ENCODE data around the gene ATP2A3.

Gene ATP2A3

DNA sequence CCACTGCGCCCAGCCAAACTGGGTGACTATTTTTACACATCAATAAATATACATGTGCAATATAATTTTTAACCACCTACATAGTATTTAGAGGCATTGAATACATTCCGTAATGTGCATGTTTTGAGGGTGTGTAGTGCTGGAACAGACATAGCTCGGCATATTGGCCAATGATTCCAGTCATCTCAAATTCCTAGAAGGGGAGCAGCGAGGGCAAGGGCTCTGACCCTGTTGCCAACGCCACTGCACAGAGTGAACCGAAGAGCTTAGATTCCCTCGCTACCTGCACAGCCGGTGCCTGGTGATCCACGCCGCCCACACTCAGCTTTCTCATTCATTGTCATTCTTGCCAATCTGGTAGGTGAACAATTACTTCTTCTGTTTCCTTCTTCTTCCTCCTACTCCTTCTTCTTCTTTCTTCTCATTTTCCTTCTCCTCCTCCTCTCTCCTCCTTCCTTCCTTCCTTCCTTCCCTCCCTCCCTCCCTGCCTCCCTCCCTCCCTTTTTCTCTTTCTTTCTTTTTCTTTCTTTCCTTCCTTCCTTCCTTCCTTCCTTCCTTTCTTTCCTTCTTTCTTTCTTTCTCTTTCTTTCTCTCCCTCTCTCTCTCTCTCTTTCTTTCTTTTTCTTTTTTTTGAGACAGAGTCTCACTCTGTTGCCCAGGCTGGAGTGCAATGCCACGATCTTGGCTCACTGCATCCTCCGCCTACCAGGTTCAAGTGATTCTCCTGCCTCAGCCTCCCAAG is 26.3 kb upstream of the ATP2A3 start:
- no peak for DNase-seq

DNA sequence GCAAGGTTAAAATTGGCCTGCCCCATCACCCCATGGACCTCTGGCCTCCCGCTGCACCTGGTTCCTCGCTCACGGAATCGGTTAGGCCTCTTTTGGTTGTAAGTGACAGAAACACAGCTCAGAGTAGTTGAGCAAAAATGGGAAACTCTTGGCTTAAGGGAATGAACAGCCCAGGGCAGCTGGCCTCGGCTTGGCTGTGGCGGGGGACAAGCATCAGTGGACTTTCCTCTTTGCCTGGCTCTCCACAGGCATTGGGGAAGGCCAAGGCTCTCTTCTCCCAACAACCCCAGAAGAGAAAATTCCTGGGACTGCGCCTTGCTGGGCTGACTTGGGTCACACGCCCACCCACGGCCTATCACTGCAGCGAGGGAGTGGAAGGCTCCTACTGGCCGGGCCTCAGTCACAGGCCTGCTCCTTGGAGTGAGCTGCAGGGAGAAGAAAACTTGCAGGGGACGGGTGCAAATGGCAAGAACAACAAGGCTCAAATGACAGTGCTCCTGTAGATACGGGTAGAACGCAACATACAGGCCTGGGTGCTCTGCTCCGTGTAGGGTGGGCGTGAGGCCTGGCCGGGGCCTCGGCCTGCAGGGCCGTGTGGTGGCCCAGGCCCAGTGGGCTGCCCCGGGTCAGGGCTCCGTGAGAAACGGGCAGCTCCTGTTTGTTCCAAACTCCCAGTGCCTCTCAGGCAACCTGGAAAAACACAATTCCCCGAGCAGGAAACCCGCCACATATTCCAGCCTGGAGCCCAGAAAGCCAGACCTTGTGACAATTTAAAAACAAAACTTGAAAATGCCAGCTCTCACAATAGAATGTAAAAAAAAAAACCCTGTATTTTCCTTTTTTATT is 25.0 kb upstream of the ATP2A3 start:
- no peak for DNase-seq

DNA sequence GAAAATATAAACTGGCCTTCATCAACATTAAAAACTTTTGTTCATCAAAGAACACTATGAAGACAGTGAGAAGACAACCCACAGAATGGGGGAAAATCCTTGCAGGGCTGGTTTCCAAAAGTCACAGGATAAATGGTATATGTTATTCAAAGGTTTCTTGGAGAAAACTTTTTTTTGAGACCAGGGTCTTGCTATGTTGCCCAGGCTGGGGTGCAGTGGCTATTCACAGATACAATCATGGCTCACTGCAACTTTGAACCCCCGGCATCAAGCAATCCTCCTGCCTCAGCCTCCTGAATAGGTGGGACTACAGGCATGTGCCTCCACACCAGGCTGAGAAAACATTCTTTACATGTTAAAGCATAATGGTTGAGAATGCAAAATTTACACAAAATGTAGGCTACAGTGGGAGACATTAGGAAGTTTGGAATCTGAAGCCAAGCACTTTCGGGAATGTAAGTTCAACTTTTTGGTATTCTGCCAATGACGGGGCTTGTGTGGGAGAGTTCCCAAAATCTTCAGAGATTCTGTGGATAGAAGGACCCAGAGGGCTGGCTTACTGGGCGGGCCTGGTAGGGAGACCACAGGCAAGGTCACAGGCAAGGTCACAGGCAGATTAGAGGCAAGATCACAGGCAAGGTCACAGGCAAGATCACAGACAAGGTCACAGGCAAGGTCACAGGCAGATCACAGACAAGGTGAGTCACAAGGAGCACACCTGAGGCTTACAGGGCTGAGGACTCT is 24.2 kb upstream of the ATP2A3 start:
- no peak for DNase-seq

DNA sequence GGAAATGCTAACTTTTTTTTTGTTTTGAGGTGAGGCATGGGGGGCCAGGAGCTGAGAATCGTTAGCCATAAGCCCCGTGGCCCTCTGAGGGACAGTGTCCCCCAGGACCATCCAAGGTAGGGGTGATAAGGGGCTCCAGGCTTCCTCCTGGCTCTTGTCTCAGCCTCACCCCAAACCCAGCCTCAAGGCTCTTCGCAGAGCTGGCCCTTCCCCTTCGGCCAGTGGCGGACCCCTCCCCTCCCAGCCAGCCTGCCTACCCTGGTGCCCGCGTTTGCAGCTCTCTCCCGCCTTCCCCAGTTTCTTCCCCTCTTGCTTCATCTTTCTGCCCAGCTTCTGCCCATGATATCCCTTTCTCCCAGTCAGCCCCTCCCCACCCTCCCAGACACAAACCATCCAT is 22.7 kb upstream of the ATP2A3 start:
- no peak for DNase-seq

DNA sequence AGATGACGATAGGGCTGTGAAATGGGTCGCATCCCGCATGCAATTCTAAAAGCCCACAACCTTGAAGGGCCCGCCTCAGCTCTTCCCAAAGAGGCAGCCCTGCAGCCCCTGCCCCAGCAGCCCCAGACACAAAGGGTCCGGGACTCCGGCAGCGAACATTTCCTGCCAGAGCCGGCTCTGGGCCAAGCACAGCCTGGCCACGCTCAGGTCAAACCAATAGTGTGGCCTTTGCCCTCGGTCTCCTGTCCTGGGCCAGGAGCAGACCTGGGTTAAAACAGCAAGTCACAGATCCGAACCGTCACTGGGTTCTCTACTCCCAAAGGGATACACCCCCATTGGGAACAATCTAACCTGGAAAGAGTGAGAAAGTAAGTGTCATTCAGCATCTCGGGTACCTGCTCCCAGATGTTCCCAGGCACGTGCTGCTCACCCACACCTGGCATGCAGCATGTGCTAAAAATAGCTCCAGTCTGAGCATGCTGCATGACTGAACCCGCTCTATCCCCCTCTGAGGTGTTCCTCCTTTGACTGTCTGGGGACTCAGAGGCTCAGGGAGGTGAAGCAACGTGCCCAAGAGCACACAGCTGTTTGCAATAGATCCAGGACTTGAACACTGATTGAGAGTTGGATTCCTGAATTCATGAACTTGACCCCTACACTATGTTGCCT is 22.2 kb upstream of the ATP2A3 start:
- no peak for DNase-seq

DNA sequence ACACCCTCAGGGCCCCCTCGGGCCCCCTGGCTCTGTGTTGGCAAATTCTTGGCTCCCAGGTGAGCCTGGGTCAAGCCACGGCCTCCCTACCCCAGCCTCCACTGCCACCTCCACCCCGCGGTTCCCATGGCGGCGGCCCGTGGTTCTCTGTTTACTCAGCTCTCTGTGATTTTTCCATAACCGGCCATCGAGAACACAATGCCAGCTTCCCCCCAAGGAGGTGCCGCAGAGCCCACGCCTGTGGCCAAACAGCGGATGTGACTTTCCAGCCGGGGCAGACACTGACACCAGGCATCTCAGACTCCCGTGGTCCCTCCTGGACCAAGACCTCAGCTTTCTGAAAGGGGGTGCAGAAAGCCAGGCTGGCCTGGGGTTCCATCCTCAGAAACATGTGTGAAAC is 21.6 kb upstream of the ATP2A3 start:
- no peak for DNase-seq

DNA sequence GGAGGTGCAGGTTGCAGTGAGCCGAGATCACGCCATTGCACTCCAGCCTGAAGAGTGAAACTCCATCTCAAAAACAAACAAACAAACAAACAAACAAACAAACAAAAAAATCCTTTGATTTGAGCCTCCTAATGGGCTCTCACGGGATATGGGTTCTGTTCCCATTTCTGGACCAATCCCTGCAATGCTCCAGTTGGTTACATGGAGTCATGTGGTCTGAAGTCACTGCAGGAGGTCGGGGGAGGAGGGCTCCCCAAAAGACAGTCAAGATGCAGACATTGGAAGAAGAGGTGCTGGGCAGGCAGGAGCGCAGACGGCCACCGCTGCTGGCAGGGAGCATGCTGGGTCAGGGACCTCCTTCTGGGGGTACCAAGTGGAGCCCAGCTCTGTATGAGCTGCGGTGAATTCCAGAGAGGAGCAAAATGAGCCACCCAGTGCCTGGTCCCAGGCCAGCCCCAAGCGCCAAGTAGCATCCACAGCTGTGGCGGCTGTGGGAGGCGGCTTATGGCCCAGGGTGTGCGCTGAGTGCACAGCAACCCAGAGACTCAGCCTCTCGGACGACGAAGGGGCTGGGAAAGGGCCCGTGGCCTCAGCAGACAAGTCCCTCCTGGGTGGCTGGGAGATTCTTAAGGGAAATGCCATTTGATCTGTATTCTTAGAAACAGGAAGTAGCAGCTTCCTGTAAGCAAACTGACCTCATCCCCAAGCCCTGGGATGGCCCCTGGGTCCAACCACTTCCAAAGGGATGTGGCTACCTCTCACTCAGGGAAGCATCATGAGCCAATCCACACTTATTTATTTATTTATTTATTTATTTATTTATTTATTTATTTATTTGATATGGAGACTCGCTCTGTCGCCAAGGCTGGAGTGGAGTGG is 19.6 kb upstream of the ATP2A3 start:
- no peak for DNase-seq

DNA sequence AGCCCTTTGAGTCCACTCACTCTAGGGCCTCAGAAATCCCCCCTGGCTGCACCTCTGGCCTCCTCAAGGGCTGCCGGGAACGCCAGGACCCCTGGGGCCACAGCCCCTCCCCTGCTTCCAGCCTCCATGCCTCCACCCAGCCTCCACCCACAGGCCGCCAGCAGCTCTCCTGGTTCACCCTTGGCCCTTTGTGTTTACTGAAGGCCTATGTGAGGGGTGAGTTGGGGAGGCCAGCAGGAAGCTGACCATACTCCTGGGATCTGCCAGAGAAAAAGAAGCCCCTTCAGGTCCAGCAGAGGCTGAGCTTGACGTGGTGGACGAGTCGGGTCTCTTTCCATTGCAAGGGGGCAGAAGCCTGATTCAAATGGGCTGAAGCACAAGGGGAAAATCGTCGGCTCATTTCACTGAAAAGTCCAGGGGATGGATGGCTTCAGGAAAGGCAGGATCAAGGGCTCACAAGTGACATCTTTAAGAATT is 18.3 kb upstream of the ATP2A3 start:
- DNase-seq: no peak

DNA sequence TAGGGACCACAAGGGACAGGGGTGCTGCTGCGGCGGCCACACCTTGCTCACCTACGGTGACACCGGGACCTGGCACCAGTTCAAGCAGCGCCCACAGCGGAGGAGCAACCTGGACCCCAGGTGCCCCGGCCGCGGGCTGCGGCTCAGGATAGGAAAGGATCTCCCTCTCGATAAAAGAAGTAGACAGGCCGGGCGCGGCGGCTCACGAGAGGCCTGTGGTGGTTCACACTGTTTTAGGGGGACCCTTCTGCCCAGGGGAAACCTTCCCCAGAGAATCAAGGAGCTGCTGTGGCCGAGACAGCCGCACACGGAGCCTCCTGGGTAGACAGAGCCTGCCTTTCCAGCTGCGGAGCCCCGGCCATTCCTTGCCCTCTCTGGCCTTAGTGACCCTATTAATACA is 17.9 kb upstream of the ATP2A3 start:
- no peak for DNase-seq

DNA sequence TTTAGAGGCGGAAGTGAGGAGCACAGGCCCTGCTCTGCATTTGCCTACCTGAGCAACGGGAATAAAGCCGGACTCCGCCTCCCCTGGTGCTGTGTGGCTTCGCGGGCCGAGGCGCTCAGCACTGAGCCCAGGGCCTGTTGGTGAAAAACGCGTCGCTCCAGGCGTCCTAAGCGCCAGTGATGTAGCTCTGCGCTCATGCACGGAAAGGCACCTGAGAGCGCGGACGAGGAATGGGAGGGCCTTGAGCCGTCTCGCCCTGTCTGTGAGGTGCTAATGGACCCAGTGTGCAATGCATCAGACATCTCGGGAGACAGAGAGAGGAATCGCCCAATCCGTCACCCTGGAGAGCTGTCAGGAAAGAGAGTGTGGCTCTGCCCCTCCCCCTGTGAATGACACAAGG is 17.2 kb upstream of the ATP2A3 start:
- no peak for DNase-seq

DNA sequence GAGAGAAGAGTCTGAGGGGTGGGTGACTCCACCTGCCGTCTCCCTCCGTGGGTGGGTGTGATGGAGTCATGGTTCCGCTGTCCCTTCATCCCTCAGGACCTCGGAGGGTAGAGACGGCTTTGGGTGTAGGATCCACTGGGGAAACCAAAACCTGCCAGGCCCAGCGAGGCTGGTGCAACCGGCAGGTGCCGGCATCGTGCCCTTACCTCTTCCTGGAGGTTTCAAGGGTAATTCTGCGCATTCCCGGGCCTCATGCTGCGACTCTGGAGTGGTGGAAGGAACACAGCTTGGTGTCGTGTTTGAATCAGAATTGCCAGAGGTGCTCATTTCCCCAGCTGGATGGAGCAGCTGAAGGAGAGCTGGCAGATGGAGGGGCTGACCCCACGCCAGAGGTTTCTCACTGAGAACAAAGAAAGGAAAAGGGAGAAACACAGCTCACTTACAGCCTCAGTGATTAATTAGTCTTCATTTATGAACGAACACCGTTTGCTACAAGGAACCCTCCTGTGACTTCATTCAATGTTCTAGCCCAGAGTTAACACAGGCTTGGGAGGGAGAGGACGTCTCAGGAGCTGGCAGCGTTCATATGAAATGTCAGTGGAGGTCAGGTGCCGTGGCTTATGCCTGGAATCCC is 16.3 kb upstream of the ATP2A3 start:
- DNase-seq: no peak

DNA sequence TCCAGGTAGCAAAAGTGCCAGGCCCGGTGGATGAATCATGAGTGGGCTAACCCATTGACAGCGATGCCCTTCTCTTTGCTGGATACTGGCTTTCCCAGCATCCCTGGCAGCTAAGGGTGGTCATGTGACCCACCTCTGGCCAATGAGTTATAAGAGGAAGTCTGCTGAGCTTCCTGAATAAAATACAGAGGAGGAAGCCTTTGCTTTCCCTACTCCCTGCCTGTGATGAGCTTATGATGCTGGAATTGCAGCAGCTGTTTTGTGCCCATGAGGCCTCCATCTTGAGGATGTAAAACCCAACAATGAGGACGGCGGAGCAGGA is 15.0 kb upstream of the ATP2A3 start:
- DNase-seq: no peak

DNA sequence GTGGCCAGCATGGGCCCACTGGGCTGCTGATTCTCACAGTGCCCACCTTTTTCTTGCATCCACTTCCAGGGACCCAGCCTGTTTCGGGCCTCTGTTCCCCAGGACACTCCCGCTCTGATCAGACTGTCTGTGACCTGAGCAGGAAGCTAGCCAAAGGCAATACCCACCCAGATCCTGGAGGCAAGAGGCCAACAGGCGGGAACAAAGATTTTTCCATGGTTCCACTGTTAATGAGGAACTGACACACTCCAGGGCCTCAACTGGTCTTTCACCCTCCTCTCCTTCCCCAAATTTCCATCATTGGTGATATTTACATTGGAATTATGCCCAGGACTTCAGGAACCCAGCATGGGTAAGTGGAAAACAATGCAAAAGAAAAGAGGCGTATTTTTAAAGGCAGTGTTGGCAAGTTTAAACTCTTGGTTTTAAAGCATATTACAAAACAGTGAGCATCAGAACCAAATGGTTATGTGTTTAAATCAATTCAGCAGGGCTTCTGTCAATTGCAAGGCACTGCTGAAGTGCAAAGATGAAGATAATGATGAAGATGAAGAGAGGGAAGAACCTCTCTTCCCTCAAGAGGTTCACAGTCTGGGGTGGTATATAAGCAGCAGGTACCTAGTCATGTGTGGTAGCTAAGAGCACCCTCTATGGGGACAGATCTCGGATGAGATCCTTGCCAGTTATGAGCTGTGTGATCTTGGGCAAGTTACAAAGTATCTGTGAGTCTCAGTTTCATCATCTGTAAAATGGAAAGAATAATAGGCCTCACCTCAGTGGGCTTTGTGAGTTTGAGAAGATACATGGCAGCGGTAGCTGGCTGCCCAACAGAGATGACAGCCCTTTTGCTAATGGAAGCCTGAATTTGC is 14.4 kb upstream of the ATP2A3 start:
- DNase-seq: no peak

DNA sequence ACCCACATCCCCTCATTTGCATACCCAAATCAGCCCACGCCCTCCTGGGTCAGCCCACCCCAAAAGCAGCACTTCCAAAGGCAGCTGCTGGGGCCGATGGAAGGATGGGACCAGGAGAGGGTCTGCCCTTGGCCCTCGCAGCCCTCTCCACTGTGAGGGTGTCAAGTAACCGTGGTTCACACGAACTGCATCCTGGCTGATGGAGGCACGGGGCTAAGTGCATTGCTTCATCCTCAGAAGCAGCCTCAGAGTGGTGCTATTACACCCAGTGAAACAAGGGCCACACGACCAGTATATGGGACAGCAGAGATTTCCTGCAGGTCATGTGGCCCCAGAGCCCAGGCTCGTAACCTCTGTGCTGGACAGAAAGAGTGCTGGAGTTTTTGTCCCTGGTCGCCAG is 13.2 kb upstream of the ATP2A3 start:
- no peak for DNase-seq

DNA sequence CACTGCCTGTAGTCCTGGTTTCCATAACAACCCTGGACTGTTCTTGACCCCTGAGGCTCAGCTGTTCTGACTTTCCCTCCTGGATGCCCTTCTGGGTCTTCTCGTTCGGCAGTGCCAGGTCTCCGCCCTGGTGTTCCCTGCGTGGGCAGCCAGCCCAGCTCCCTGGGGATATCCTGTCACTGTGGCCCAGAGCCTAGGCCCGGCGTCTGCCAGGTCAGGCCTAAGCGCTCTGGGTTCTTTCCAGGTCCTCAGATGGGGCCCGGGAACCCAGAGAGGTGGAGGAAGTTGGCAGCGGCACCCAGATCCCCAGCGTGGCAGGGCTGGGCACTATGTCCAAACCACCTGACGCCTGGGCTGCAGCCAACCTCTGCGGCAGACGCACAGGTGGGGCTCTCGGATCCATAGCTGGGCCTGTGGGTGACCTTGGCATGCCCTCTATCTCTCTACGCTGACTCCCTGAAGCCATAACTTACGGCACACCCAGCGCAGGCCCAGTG is 12.5 kb upstream of the ATP2A3 start:
- DNase-seq: no peak

DNA sequence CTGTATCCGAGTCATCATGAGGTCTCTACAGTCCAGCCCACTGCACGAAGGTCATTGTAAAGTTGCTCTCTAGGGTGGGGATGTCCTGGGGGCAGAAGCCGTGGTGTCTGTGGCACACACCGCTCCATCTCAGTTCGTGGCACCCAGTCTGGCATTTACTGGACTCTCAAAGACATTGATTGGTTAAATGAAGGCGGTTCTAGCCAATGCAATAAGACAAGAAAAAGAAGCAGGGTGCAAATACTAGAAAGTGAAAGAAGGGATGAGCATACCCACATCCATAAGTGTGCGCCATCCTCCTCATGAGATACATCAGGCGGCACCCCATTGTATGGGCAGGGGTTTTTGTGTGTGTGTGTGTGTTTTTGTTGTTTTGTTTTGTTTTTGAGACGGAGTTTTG is 10.7 kb upstream of the ATP2A3 start:
- DNase-seq: no peak

DNA sequence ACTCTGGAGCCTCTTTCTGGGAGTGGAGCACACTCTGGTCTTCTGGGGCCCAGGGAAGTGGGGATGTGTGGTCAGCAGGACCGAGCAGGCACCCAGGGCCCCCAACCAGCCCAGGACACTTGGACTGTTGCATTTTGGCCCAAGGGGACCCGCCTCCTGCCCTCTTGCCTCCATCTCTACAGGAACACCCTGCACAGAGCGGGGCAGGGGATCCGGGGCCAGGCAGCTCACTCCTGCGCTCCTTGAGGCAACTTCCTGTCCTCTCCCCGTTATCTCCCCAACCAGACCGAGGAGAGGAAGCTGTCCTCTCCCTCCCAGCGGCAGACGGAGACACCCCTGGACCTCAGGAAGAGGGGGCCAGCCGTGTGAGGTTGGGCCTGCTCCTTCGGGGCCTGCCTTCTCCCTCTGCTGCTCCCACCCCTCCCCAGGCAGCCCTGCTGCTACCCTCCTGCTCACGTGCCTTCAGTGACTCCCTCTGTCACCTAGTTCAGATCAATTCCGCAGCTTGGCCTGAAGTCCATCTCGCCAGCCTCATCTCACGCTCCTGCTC is 10.0 kb upstream of the ATP2A3 start:
- no peak for DNase-seq

DNA sequence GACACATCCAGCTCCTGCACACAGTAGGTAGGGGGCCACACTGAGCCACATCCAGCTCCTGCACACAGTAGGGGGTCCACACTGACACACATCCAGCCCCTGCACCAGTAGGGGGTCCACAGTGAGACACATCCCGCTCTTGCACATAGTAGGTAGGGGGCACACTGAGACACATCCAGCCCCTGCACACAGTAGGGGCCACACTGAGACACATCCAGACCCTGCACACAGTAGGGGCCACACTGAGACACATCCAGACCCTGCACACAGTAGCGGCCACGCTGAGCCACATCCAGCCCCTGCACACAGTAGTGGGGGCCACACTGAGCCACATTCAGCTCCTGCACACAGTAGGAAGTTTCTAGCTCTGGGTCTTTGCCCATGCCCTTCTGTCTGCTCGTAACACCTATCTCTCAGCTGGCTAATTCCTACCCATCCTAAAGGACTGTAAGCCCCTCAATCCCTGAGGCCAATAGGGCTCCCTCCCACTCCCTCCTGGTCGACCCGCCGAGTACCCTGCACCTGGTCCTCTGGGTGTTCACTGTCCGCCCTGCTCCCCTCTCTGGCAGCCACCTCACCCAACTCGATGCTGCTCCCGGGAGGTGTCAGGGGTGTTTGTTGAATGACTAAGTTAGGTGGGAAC is 9.4 kb upstream of the ATP2A3 start:
- DNase-seq: no peak

DNA sequence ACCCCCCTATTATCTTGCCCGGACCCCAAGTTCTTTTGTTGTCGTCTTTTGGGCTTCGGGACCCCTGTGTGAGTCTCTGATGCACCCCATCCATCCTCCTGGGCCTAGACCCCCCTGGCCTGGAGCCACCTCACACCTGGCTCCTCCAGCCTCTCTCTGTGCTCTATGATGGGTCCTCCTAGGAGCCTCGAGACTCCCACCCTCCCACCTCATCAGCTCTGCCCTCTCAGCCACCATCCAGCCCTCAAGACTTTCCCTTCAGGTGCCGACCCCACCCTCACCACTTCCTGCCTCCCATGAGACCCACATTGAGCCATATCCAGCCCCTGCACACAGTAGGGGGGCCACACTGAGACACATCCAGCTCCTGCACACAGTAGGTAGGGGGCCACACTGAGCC is 8.7 kb upstream of the ATP2A3 start:
- no peak for DNase-seq

DNA sequence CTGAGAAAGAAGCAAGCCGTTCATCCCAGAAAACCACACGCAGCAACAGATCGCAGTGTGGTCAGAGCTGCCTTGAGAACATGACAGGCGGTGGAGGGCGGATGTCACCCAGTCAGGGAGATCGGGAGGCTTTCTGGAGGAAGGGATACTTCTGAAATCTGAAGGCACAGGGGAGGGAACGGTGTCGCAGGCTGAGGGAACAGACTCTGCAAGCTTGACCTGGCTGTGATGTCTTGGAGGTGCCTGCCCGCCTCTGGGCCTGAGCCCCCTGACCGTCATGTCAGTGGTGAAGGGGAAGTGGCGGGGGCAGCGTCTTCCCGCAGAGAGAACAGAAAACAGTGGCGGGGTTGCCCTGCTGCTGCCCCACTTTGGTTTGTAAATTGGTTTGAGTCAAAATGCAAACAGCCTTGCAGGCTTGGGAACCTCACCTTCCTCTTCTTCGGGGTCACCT is 8.1 kb upstream of the ATP2A3 start:
- DNase-seq: no peak

Data from activated CD4-positive, alpha-beta T cell treated with anti-CD3 and anti-CD28 coated beads for 4 hours (primary cell).